ENCODE data around the gene PDE4D. TPM values are rescaled to one million over a fixed set of nuclear protein-coding genes. Genes with fewer than 3 reads are reported as not detected.

The PDE4D gene
- total RNA-seq, 1 experiment from 2014 or later, result 6.5 TPM

- CTCF ChIA-PET, result no interaction called here
- intact Hi-C loops (cut with micrococcal nuclease; ENCODE audit: unreplicated experiment), result no loop called here
- H3K9me3 ChIP-seq (ENCODE audit: low read depth, low read length, poor library complexity, severe bottlenecking), result no peaks in the 10 kb centered on the region
- no peak overlapping the region for H3K27ac ChIP-seq (ENCODE audit: low read depth, low read length, poor library complexity, severe bottlenecking)
- no TSS peak for BruUV-seq (replicated peaks)
- peaks cover 21% of the 10 kb centered on the region for H3K27me3 ChIP-seq (replicated peaks; ENCODE audit: insufficient read depth, low read depth, low read length, poor library complexity)
- no peak for TF ChIP-seq EZH2 (IDR thresholded peaks at IDR 0.05; ENCODE audit: borderline replicate concordance, low read depth, low read length, poor library complexity, severe bottlenecking)
- no peak for TF ChIP-seq CTCF (conservative IDR thresholded peaks at IDR 0.05; ENCODE audit: low read depth, low read length)
- H3K4me3 ChIP-seq (ENCODE audit: low read depth, low read length, poor library complexity, severe bottlenecking), result no peak overlapping the region
- DNase-seq (ENCODE audit: low spot score), result no peak
- POLR2A ChIA-PET (ENCODE audit: low non-redundant PET), result no interaction called here
- no peaks in the 10 kb centered on the region for H3K36me3 ChIP-seq (ENCODE audit: insufficient read depth, low read length, poor library complexity, severe bottlenecking)
- no peaks in the 10 kb centered on the region for H3K4me1 ChIP-seq (ENCODE audit: insufficient read depth, low read length, poor library complexity, severe bottlenecking)
These were observed 685.1 kb downstream of the PDE4D start for GRCh38 chr5:59208474-59208873.

GRCh38 chr5:59207401-59207800 is 686.1 kb downstream of the PDE4D start:
- Histone ChIP-seq H3K27ac (ENCODE audit: low read depth, low read length, poor library complexity, severe bottlenecking) (no peak overlapping the region), H3K27me3 (replicated peaks; ENCODE audit: insufficient read depth, low read depth, low read length, poor library complexity) (peaks cover 14% of the 10 kb centered on the region), H3K36me3 (ENCODE audit: insufficient read depth, low read length, poor library complexity, severe bottlenecking) (no peaks in the 10 kb centered on the region), H3K4me3 (ENCODE audit: low read depth, low read length, poor library complexity, severe bottlenecking) (no peak overlapping the region), H3K9me3 (ENCODE audit: low read depth, low read length, poor library complexity, severe bottlenecking) (no peaks in the 10 kb centered on the region), H3K4me1 (ENCODE audit: insufficient read depth, low read length, poor library complexity, severe bottlenecking) (no peaks in the 10 kb centered on the region)
- no peak for DNase-seq (ENCODE audit: low spot score)
- TF ChIP-seq CTCF (conservative IDR thresholded peaks at IDR 0.05; ENCODE audit: low read depth, low read length) (no peak), EZH2 (IDR thresholded peaks at IDR 0.05; ENCODE audit: borderline replicate concordance, low read depth, low read length, poor library complexity, severe bottlenecking) (no peak)
- POLR2A ChIA-PET (ENCODE audit: low non-redundant PET), result no interaction called here
- BruUV-seq (replicated peaks), result no TSS peak
- CTCF ChIA-PET, result no interaction called here
- intact Hi-C loops (cut with micrococcal nuclease; ENCODE audit: unreplicated experiment), result no loop called here

GRCh38 chr5:59206132-59206581 is 687.4 kb downstream of the PDE4D start:
- no peaks in the 10 kb centered on the region for H3K9me3 ChIP-seq (ENCODE audit: low read depth, low read length, poor library complexity, severe bottlenecking)
- H3K4me3 ChIP-seq (ENCODE audit: low read depth, low read length, poor library complexity, severe bottlenecking), result no peak overlapping the region
- H3K27ac ChIP-seq (ENCODE audit: low read depth, low read length, poor library complexity, severe bottlenecking), result no peak overlapping the region
- H3K27me3 ChIP-seq (replicated peaks; ENCODE audit: insufficient read depth, low read depth, low read length, poor library complexity), result peaks cover 2% of the 10 kb centered on the region
- ChIA-PET CTCF (interaction anchor here (0.6 kb wide), 1 partner anchor 21 kb away, joined by 3 read pairs; no protein-coding TSS in a partner anchor), POLR2A (ENCODE audit: low non-redundant PET) (no interaction called here)
- BruUV-seq (replicated peaks), result no TSS peak
- intact Hi-C loops (cut with micrococcal nuclease; ENCODE audit: unreplicated experiment), result no loop called here
- H3K36me3 ChIP-seq (ENCODE audit: insufficient read depth, low read length, poor library complexity, severe bottlenecking), result no peaks in the 10 kb centered on the region
- TF ChIP-seq EZH2 (IDR thresholded peaks at IDR 0.05; ENCODE audit: borderline replicate concordance, low read depth, low read length, poor library complexity, severe bottlenecking), result no peak
- TF ChIP-seq CTCF (conservative IDR thresholded peaks at IDR 0.05; ENCODE audit: low read depth, low read length), result no peak
- no peaks in the 10 kb centered on the region for H3K4me1 ChIP-seq (ENCODE audit: insufficient read depth, low read length, poor library complexity, severe bottlenecking)
- no peak for DNase-seq (ENCODE audit: low spot score)
